ENCODE measurements around the gene SOWAHD. TPM values are rescaled to one million over a fixed set of nuclear protein-coding genes. Genes with fewer than 3 reads are reported as not detected.

SOWAHD gene
- total RNA-seq, 1 experiment from 2014 or later = 0.98 TPM

DNA sequence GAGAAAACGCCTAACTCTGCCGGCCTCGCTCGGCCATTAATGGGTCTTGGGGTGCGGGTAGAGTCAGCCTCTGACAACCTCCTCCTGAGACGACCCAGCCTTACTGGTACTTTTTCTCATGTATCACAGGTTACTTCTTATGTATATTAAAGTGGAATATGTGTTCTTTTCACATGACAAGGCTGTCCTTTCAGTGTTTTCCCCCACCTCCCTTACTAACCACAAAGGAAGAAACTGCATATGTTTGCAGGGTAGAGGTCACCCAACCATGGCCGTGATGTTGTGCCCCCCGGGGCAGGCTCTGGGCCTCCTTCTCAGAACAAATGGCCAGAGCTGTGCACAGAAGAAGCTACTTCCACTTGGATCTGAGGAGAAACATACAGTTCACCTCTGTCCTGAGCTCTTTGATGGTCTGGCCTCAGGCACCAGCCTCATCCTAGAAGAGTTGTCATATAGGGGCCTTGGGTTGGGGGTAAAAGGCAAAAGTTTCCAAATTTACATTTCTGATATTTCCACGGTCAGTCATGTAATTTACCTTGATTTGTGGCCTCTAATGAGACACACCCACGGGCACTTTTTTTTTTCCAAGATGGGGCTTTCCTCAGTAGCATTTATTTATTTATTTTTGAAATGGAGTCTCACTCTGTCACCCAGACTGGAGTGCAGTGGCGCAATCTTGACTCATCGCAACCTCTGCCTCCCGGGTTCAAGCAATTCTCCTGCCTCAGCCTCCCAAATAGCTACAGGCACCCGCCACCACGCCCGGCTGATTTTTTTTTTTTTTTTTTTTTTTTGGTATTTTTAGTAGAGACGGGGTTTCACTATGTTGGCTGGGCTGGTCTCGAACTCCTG, 1.9 kb downstream of the SOWAHD start:
- H2BK5ac ChIP-seq (ENCODE audit: insufficient read length, low read length) = no peak overlapping the region
- no peaks in the 10 kb centered on the region for H4K20me1 ChIP-seq (ENCODE audit: control insufficient read depth, insufficient read depth, insufficient read length)
- Mint-ChIP-seq H3K36me3 (ENCODE audit: insufficient read depth in 1 of 3, low read depth in 3 of 3) (no peaks in the 10 kb centered on the region; a peak in 3 of 7 replicates), H3K27me3 (ENCODE audit: low read depth) (peaks cover 27% of the 10 kb centered on the region), H3K27ac (no peak overlapping the region), H3K9me3 (peaks cover 64 to 67% of the 10 kb centered on the region in 2 experiments), H3K4me1 (peaks cover 29 to 36% of the 10 kb centered on the region in 2 experiments), H3K4me3 (peak overlapping the region; percentile 46 to 78; a peak in 3 of 5 replicates)
- TF ChIP-seq, protein P1, sequence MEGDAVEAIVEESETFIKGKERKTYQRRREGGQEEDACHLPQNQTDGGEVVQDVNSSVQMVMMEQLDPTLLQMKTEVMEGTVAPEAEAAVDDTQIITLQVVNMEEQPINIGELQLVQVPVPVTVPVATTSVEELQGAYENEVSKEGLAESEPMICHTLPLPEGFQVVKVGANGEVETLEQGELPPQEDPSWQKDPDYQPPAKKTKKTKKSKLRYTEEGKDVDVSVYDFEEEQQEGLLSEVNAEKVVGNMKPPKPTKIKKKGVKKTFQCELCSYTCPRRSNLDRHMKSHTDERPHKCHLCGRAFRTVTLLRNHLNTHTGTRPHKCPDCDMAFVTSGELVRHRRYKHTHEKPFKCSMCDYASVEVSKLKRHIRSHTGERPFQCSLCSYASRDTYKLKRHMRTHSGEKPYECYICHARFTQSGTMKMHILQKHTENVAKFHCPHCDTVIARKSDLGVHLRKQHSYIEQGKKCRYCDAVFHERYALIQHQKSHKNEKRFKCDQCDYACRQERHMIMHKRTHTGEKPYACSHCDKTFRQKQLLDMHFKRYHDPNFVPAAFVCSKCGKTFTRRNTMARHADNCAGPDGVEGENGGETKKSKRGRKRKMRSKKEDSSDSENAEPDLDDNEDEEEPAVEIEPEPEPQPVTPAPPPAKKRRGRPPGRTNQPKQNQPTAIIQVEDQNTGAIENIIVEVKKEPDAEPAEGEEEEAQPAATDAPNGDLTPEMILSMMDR (conservative IDR thresholded peaks at IDR 0.05) = no peak
- no peak overlapping the region for H3K18ac ChIP-seq (ENCODE audit: insufficient read length, low read depth, low read length)
- no CpG with 5 or more reads among the region's 18 CpGs for WGBS (ENCODE audit: extremely low coverage, insufficient read length, low lambda C conversion rate)
- no peak overlapping the region for H2AK5ac ChIP-seq (ENCODE audit: insufficient read length, low read length)
- H4K8ac ChIP-seq (replicated peaks; ENCODE audit: insufficient read length, low read depth, low read length) = no peak overlapping the region
- H3K4me2 ChIP-seq (ENCODE audit: insufficient read depth, insufficient read length, low read length) = peak overlapping the region; percentile 10
- no peak overlapping the region for H2BK120ac ChIP-seq (ENCODE audit: low read depth, low read length, poor library complexity, severe bottlenecking)
- no peak overlapping the region for H2BK20ac ChIP-seq (ENCODE audit: low read depth, low read length, poor library complexity, severe bottlenecking)
- peaks cover 23% of the 10 kb centered on the region for H3K9me3 ChIP-seq (ENCODE audit: control insufficient read depth, low read depth, low read length)
- DNase-seq = no peak
- no peak overlapping the region for H2BK12ac ChIP-seq (ENCODE audit: insufficient read length, low read depth, low read length)
- no peak overlapping the region for H3T11ph ChIP-seq (ENCODE audit: low read length)
- no peak overlapping the region for H2AFZ ChIP-seq (ENCODE audit: low read length)
- no peaks in the 10 kb centered on the region for H3K79me2 ChIP-seq (ENCODE audit: insufficient read depth, low read length)
- H3K4ac ChIP-seq (ENCODE audit: low read depth, low read length) = no peak overlapping the region
- no peak overlapping the region for H3K23ac ChIP-seq (ENCODE audit: insufficient read length, low read depth, low read length)
- no peak overlapping the region for H2BK15ac ChIP-seq (ENCODE audit: low read depth, low read length)
- H4K5ac ChIP-seq (ENCODE audit: insufficient read length, low read depth, low read length) = no peak overlapping the region
- no peak overlapping the region for H4K91ac ChIP-seq (ENCODE audit: insufficient read length, low read depth, low read length)
- H3K79me1 ChIP-seq (ENCODE audit: insufficient read depth, low read depth, low read length, poor library complexity, severe bottlenecking) = no peaks in the 10 kb centered on the region
- H3K56ac ChIP-seq (ENCODE audit: insufficient read length, low read depth, low read length) = no peak overlapping the region
- H3K14ac ChIP-seq (ENCODE audit: insufficient read depth, low read length) = no peak overlapping the region
- H3K27ac ChIP-seq (ENCODE audit: insufficient read length, low read depth, low read length) = no peak overlapping the region
- H3K27me3 ChIP-seq (ENCODE audit: insufficient read depth, low read length) = no peaks in the 10 kb centered on the region; the same call in 1 of the 2 replicates
- peaks cover 2% of the 10 kb centered on the region for H3K23me2 ChIP-seq (ENCODE audit: insufficient read length, low read depth, low read length, poor library complexity, severe bottlenecking)
- peaks cover 2% of the 10 kb centered on the region; the same call in 1 of the 2 replicates for H3K4me1 ChIP-seq (ENCODE audit: insufficient read depth, low read length)
- H3K9ac ChIP-seq (ENCODE audit: extremely low read depth, insufficient read length, low read length) = no peak overlapping the region
